ENCODE data around the gene GPC6. TPM values are rescaled to one million over a fixed set of nuclear protein-coding genes. Genes with fewer than 3 reads are reported as not detected.

The GPC6 gene
- total RNA-seq, 2 donors from 2014 or later: 3.4 to 5.3 TPM

DNA sequence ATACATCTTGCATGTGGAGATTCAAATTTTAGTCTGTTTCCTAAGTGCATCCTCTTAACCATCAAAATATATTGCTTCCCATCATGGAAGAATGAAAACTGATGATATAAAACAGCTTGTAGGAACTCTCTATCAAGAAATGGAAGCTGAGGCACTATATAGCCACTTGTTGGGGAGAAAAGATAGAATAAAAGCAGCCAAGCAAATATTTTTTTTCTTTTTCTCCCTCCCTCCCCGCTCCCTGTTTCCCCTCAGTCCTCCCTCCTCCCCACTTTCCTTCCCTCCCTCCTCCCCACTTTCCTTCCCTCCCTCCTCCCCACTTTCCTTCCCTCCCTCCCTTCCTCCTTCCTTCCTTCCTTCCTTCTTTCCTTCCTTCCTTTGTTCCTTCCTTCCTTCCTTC is 413.8 kb downstream of the GPC6 start:
- no peaks in the 10 kb centered on the region for H3K27me3 ChIP-seq (replicated peaks; ENCODE audit: insufficient read depth)
- no peak for TF ChIP-seq POLR2A (IDR thresholded peaks at IDR 0.05)
- TF ChIP-seq, protein P1, sequence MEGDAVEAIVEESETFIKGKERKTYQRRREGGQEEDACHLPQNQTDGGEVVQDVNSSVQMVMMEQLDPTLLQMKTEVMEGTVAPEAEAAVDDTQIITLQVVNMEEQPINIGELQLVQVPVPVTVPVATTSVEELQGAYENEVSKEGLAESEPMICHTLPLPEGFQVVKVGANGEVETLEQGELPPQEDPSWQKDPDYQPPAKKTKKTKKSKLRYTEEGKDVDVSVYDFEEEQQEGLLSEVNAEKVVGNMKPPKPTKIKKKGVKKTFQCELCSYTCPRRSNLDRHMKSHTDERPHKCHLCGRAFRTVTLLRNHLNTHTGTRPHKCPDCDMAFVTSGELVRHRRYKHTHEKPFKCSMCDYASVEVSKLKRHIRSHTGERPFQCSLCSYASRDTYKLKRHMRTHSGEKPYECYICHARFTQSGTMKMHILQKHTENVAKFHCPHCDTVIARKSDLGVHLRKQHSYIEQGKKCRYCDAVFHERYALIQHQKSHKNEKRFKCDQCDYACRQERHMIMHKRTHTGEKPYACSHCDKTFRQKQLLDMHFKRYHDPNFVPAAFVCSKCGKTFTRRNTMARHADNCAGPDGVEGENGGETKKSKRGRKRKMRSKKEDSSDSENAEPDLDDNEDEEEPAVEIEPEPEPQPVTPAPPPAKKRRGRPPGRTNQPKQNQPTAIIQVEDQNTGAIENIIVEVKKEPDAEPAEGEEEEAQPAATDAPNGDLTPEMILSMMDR (IDR thresholded peaks at IDR 0.05): no peak
- TF ChIP-seq POLR2AphosphoS5 (IDR thresholded peaks at IDR 0.05): no peak
- no peak for DNase-seq (ENCODE audit: low spot score)
- intact Hi-C loops (cut with DNase I): no loop called here
- no peaks in the 10 kb centered on the region for H3K36me3 ChIP-seq
- H3K4me3 ChIP-seq: no peak overlapping the region
- WGBS: 85% methylated on average over 1 of the region's 1 CpG
- H3K4me1 ChIP-seq (replicated peaks): no peaks in the 10 kb centered on the region
- no peak overlapping the region for H3K27ac ChIP-seq
- H3K9me3 ChIP-seq: no peaks in the 10 kb centered on the region

DNA sequence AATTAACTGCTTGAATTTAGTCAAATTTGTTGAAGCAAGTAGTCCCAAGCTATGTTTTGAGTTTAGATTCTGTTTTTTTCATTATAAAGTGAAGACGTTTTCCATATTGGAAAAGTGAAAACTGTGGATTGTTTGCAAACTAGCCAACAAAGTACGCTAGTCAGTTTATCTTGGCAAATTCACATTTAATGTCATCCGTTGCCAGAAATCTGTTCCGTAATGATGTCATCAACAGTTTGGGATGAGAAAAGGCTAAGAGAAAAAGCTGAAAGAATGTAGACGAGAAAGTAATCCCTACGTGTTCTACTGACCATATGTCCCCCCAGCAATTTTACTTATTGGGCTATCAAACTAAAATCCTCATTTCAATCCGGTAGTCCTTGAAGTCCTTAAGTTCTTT is 419.6 kb downstream of the GPC6 start:
- no peak for DNase-seq (ENCODE audit: low spot score)

DNA sequence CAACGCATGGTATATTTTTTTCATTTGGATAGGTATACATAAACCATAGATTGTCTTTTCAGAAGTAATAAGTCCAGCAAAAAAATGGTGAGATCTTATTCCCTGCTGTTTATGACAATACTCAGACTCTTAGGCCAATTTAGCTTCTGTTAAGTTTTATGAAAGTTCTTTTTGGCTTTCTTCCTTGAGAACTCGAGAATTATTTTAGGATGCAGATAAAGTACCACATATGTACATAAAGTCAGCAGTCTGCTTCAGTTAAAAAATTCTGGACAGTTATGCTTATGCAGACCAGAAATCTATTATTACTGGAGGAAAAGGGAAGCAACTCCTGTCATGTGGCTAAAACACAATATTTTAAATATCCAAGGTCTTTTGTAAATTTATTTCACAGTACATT is 422.9 kb downstream of the GPC6 start:
- H3K4me1 ChIP-seq (replicated peaks): no peaks in the 10 kb centered on the region
- H3K27ac ChIP-seq: no peak overlapping the region
- H3K9me3 ChIP-seq: no peaks in the 10 kb centered on the region
- DNase-seq (ENCODE audit: low spot score): no peak
- no peak overlapping the region for H3K4me3 ChIP-seq
- no peaks in the 10 kb centered on the region for H3K36me3 ChIP-seq
- WGBS: 70% methylated on average over 2 of the region's 2 CpGs
- TF ChIP-seq POLR2A (IDR thresholded peaks at IDR 0.05) (no peak), POLR2AphosphoS5 (IDR thresholded peaks at IDR 0.05) (no peak)
- TF ChIP-seq, protein P1 (IDR thresholded peaks at IDR 0.05): no peak
- intact Hi-C loops (cut with DNase I): no loop called here
- H3K27me3 ChIP-seq (replicated peaks; ENCODE audit: insufficient read depth): no peaks in the 10 kb centered on the region

More for the DNA sequence above, 419.6 kb downstream of the GPC6 start:
- Histone ChIP-seq H3K36me3 (no peaks in the 10 kb centered on the region), H3K9me3 (no peaks in the 10 kb centered on the region), H3K27me3 (replicated peaks; ENCODE audit: insufficient read depth) (no peaks in the 10 kb centered on the region), H3K27ac (no peak overlapping the region), H3K4me1 (replicated peaks) (no peaks in the 10 kb centered on the region), H3K4me3 (no peak overlapping the region)
- no peak for TF ChIP-seq POLR2A (IDR thresholded peaks at IDR 0.05)
- TF ChIP-seq POLR2AphosphoS5 (IDR thresholded peaks at IDR 0.05): no peak
- TF ChIP-seq, protein P1 (IDR thresholded peaks at IDR 0.05): no peak
- intact Hi-C loops (cut with DNase I): no loop called here
- 65% methylated on average over 7 of the region's 7 CpGs for WGBS

DNA sequence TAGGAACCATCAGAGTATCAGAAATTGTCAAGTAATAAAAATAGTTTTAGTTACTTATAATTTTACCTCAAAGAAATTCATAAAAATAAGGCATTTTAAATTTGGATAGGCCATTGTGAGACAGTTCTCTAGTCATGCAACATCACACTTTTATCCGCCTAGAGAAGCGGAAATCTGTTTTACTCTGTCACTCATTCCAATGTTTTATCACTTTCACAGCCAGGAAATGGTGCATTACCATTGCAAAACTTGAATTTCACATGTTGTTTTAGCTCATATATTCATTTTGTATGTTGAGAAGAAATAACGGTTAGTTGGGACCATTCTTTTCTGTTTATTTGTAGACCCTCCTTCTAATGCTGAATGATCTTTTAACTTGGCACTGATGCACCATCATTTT is 427.2 kb downstream of the GPC6 start:
- Histone ChIP-seq H3K27ac (no peak overlapping the region), H3K4me3 (no peak overlapping the region), H3K27me3 (replicated peaks; ENCODE audit: insufficient read depth) (no peaks in the 10 kb centered on the region), H3K9me3 (no peaks in the 10 kb centered on the region), H3K36me3 (no peaks in the 10 kb centered on the region), H3K4me1 (replicated peaks) (no peaks in the 10 kb centered on the region)
- 94% methylated on average over 3 of the region's 3 CpGs for WGBS
- DNase-seq (ENCODE audit: low spot score): no peak
- intact Hi-C loops (cut with DNase I): no loop called here
- no peak for TF ChIP-seq POLR2A (IDR thresholded peaks at IDR 0.05)
- TF ChIP-seq, protein P1 (IDR thresholded peaks at IDR 0.05): no peak
- no peak for TF ChIP-seq POLR2AphosphoS5 (IDR thresholded peaks at IDR 0.05)

DNA sequence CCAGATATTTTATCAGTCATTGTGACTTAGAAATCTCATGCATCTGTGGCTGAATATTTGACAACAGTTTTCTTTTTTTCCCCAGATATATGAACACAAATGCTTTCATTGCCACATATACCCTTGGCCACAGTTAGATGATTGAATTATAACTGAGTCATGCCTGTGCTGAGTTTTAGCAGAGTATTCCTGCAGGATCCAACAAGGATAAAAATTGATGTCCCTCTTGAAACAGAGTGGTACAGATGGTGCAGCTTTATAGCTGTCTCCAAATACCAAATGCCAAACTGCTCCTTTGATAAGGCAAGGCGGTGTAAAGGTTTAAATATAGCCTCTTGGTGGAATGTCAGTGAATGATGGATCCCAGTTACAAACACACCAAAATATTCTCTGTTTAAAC is 428.5 kb downstream of the GPC6 start:
- 100% methylated on average over 1 of the region's 1 CpG for WGBS
- no peaks in the 10 kb centered on the region for H3K9me3 ChIP-seq
- no peak for DNase-seq (ENCODE audit: low spot score)

More for the DNA sequence above, 428.5 kb downstream of the GPC6 start:
- TF ChIP-seq POLR2AphosphoS5 (IDR thresholded peaks at IDR 0.05) (no peak), POLR2A (IDR thresholded peaks at IDR 0.05) (no peak)
- TF ChIP-seq, protein P1 (IDR thresholded peaks at IDR 0.05): no peak
- H3K36me3 ChIP-seq: no peaks in the 10 kb centered on the region
- H3K27me3 ChIP-seq (replicated peaks; ENCODE audit: insufficient read depth): no peaks in the 10 kb centered on the region
- H3K4me1 ChIP-seq (replicated peaks): no peaks in the 10 kb centered on the region
- H3K27ac ChIP-seq: no peak overlapping the region
- intact Hi-C loops (cut with DNase I): no loop called here
- H3K4me3 ChIP-seq: no peak overlapping the region
